Activated naive CD4-positive, alpha-beta T cell treated with anti-CD3 and anti-CD28 coated beads, Interleukin-2, amount 50 U/mL, for 72 hours (primary cell): ENCODE results near the gene PCMTD2. TPM values are rescaled to one million over a fixed set of nuclear protein-coding genes. Genes with fewer than 3 reads are reported as not detected.

Experiments used
- ATAC-seq, 2 donors: fragments of 150-1000 bp; cut with Tn5 transposase; 2 replicates each; pipeline ENCODE4 v1.10.0; 2021; ENCODE audit warnings: mild to moderate bottlenecking in 2 of 2, moderate library complexity in 2 of 2
- DNase-seq, 2 donors: peaks; one replicate each; pipeline ENCODE4 v3.0.0; 2021 to 2022; ENCODE audit warnings: low spot score in 2 of 2
- H3K27ac Mint-ChIP-seq, 2 donors: one replicate each; pipeline ENCODE4 v1.8.0; 2022; ENCODE audit warnings: mild to moderate bottlenecking in 2 of 2, mixed read lengths in 2 of 2
- H3K36me3 Mint-ChIP-seq, 2 donors: one replicate each; pipeline ENCODE4 v1.8.0; 2022; ENCODE audit warnings: mixed read lengths in 2 of 2
- H3K9me3 Mint-ChIP-seq, 2 donors: one replicate each; pipeline ENCODE4 v1.8.0; 2022; ENCODE audit warnings: mixed read lengths in 2 of 2
- total RNA-seq, 2 donors: library from RNA; stranded (reverse); gene quantifications; one replicate each; pipeline ENCODE4 v1.2.3, GENCODE V29; 2022

The PCMTD2 gene
- total RNA-seq, result 10 to 100 TPM; 25.3 to 39.6 TPM

GRCh38 chr20:64255361-64256281, at the start of gene PCMTD2:
Gene PCMTD2 (plus strand): TSS chr20:64255748. CDS start chr20:64259966, 4,218 bp downstream.
- Mint-ChIP-seq H3K27ac (peak within 1 kb of the TSS; percentile 97), H3K36me3 (peaks cover 0 to 14% of the 10 kb centered on the region in 2 donors), H3K9me3 (no peaks in the 10 kb centered on the region)
- peak; percentile 91 to 92 for DNase-seq
- ATAC-seq, result peak; percentile 90 to 92

GRCh38 chr20:64206614-64207013, 48.9 kb upstream of the PCMTD2 start:
- H3K36me3 Mint-ChIP-seq, result no peaks in the 10 kb centered on the region
- no peak overlapping the region for H3K27ac Mint-ChIP-seq
- ATAC-seq, result no peak
- no peak for DNase-seq
- no peaks in the 10 kb centered on the region for H3K9me3 Mint-ChIP-seq

- no peak overlapping the region for H3K27ac Mint-ChIP-seq
- no peaks in the 10 kb centered on the region for H3K9me3 Mint-ChIP-seq
- H3K36me3 Mint-ChIP-seq, result no peaks in the 10 kb centered on the region
- DNase-seq (no peak), ATAC-seq (no peak)
Measured at GRCh38 chr20:64207641-64208590, 47.6 kb upstream of the PCMTD2 start.

GRCh38 chr20:64209148-64209547, 46.4 kb upstream of the PCMTD2 start:
- Mint-ChIP-seq H3K9me3 (no peaks in the 10 kb centered on the region), H3K27ac (no peak overlapping the region), H3K36me3 (no peaks in the 10 kb centered on the region)
- DNase-seq (no peak), ATAC-seq (no peak)

- H3K27ac Mint-ChIP-seq, result no peak overlapping the region
- H3K36me3 Mint-ChIP-seq, result no peaks in the 10 kb centered on the region
- H3K9me3 Mint-ChIP-seq, result no peaks in the 10 kb centered on the region
- no peak for ATAC-seq
- no peak for DNase-seq
Measured at GRCh38 chr20:64210656-64211369, 44.7 kb upstream of the PCMTD2 start.

GRCh38 chr20:64211874-64212658, 43.5 kb upstream of the PCMTD2 start:
- no peak for ATAC-seq
- H3K27ac Mint-ChIP-seq, result no peak overlapping the region
- no peak for DNase-seq
- H3K36me3 Mint-ChIP-seq, result no peaks in the 10 kb centered on the region
- H3K9me3 Mint-ChIP-seq, result no peaks in the 10 kb centered on the region

DNA sequence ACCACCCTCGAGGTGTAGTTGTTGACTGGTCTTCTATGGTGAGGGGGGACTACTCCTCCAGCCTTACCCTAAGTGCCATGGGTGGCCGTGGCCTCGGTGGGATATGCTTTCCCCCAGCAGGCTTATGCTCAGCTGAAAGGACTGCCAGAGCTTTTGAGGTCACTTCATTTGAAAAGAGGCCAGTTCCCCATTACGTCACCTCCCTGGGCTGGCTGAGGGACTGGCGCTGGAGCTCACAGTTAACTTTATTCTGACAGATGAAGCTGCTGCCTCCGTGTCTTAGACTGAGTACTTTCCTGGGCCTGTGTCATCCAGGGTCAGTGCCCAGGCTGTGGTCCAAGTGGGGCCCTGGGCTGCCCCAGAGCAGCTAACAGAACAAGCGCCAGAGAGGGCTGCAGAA, 42.8 kb upstream of the PCMTD2 start:
- no peak for DNase-seq
- Mint-ChIP-seq H3K27ac (no peak overlapping the region), H3K9me3 (no peaks in the 10 kb centered on the region), H3K36me3 (no peaks in the 10 kb centered on the region)
- ATAC-seq, result no peak

DNA sequence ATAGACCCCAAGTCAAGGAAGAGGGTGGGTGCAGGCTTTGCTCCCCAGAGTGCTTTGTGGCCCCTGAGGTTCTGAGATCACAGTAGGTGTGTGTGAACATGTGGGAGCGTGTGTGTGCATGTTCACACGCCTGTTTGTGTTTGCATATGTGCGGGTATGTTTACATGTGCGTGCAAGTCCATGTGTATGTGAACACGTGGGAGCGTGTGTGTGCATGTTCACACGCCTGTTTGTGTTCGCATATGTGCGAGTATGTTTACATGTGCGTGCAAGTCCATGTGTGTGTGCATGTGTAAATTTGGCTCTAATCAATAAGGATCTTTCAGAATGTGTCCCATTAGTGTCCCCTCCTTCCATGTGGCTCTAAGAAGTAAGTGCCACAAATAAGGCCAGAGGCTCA, 41.4 kb upstream of the PCMTD2 start:
- H3K27ac Mint-ChIP-seq, result peak overlapping the region in 1 of 2 donors; percentile 36
- H3K36me3 Mint-ChIP-seq, result no peaks in the 10 kb centered on the region
- ATAC-seq (no peak), DNase-seq (no peak)
- no peaks in the 10 kb centered on the region for H3K9me3 Mint-ChIP-seq

DNA sequence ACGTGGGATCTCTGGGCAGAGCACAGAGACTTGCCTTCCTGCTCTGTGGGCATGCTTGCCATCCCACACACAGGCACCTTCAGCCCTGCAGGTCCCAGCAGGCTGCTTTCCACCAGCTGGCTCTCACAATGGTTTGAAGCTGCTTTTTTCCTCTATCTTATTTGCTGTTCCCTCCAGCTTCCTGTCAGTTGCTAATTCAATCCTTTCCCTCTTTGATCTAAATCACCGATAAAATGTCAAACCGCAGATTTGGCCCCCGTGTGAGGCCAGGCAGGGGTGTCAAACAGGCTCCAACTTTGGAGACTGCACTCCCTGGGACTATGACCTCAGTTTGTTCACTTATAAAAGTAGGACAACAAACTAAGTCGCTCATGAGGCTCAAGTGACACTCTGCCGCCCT, 40.6 kb upstream of the PCMTD2 start:
- no peaks in the 10 kb centered on the region for H3K9me3 Mint-ChIP-seq
- DNase-seq (no peak), ATAC-seq (no peak)
- H3K27ac Mint-ChIP-seq, result peak overlapping the region in 1 of 2 donors; percentile 36
- no peaks in the 10 kb centered on the region for H3K36me3 Mint-ChIP-seq

DNA sequence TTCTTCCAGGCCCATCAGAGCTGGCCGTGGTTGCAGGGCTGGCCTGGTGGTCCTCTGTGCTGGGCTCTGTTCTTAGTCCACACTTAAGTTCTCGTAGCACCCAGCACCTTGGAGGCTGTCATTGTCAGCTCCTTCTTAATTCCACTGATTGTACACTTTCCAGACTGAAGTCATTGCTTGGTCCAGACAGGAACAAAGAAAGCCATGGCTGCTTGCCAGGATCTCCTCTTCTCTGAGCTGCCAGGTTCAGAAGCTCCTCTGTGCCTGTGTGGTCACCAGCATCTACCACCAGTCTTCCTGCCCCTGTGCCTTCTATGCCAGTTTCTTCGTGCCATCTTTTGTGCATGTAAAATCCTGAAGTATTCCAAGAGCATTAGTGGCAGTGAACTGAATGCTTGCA, 39.5 kb upstream of the PCMTD2 start:
- Mint-ChIP-seq H3K9me3 (no peaks in the 10 kb centered on the region), H3K27ac (no peak overlapping the region), H3K36me3 (no peaks in the 10 kb centered on the region)
- no peak for ATAC-seq
- DNase-seq, result no peak

DNA sequence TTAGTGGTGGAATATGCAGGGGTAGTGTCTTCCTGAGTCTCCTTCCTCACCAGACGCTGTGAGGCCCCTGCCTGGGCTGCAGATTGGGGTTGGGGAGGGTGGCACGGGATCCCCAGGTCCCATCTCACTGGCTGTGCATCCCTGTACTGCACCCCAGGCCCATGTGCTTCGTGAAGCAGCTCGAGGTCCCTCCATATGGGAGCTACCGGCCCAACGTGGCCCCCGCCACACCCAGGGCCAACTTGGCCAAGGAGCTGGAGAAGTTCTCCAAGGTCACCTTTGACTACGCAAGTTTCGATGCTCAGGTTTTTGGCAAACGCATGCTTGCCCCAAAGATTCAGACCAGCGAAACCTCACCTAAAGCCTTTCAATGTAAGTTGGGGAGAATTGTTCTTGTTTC, 38.6 kb upstream of the PCMTD2 start:
- Mint-ChIP-seq H3K27ac (no peak overlapping the region), H3K9me3 (no peaks in the 10 kb centered on the region), H3K36me3 (no peaks in the 10 kb centered on the region)
- ATAC-seq (no peak), DNase-seq (no peak)

DNA sequence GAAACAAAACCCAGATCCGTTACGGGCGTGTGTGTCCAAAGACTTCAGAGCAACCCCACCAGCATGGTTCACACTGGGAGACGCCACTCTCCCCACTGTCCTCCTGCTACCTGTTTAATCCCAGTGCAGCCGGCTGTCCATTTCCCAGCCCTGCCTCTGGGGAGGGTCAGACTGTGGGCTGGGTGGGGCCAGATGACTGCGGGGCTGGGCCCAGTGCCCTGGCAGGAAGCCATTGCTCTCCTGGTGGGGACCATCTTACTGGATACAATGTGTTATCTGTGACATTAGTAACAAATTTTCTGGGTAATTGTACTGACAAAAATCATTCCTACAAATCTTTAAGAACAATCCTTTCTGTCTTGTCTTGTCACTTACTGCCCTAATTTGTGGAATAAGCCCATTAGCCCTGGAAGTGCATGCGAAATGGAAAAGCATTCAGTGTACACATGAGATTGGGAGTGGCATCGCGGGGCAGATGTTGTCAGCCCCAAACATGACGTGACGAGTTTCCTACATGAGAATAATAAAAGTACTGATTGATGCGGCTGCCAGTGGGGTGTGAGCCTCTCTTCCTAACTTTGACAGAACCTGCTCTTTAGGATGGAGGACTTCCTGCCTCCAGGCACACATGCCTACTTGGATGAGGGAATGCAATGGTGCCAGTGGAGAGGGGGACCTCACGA, 37.9 kb upstream of the PCMTD2 start:
- no peak for DNase-seq

DNA sequence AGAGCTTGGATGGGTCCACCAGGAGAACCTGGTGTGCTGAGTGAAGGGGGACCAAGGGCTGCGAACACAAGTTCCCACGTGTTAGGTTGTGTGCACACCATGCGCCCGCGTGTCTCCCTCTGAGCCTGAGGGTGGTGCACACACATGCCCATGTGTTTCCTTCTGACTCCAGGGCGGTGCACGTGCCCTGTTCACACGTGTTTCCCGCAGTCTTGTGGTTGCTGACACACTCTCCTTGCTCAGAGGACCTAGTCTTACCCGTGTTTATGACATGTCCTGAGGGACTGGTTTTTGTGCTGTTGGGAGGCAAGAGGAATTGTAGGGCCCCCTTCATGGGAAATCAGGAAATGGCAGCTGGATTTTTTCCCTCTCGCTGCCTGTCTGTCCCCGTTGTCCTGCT, 36.3 kb upstream of the PCMTD2 start:
- Mint-ChIP-seq H3K36me3 (no peaks in the 10 kb centered on the region), H3K9me3 (no peaks in the 10 kb centered on the region), H3K27ac (no peak overlapping the region)
- DNase-seq (no peak), ATAC-seq (no peak)

More for the DNA sequence above, 37.9 kb upstream of the PCMTD2 start:
- Mint-ChIP-seq H3K36me3 (no peaks in the 10 kb centered on the region), H3K9me3 (no peaks in the 10 kb centered on the region), H3K27ac (no peak overlapping the region)
- ATAC-seq, result no peak

- no peaks in the 10 kb centered on the region for H3K9me3 Mint-ChIP-seq
- DNase-seq (no peak), ATAC-seq (no peak)
- H3K27ac Mint-ChIP-seq, result peak overlapping the region in 1 of 2 donors; percentile 22
- H3K36me3 Mint-ChIP-seq, result no peaks in the 10 kb centered on the region
Measured at GRCh38 chr20:64219730-64220129, 35.8 kb upstream of the PCMTD2 start.

- no peak for ATAC-seq
- DNase-seq, result no peak
- H3K27ac Mint-ChIP-seq, result no peak overlapping the region
- H3K36me3 Mint-ChIP-seq, result no peaks in the 10 kb centered on the region
- no peaks in the 10 kb centered on the region for H3K9me3 Mint-ChIP-seq
Measured at GRCh38 chr20:64220420-64220819, 35.1 kb upstream of the PCMTD2 start.
